ENCODE results near the gene TBC1D9B.

Gene TBC1D9B

GRCh38 chr5:179883163-179883562, 24.5 kb downstream of the TBC1D9B start:
- Histone ChIP-seq H3K4me1 (ENCODE audit: control insufficient read depth, insufficient read depth, low read depth, low read length) (peaks cover 16% of the 10 kb centered on the region), H4K91ac (ENCODE audit: low read length) (no peak overlapping the region), H3K36me3 (ENCODE audit: control insufficient read depth in 1 of 2, insufficient read depth in 2 of 2, low read depth in 1 of 2, low read length in 2 of 2) (peaks cover 75 to 79% of the 10 kb centered on the region in 2 experiments), H3K4ac (ENCODE audit: low read depth in 1 of 2, low read length in 2 of 2) (no peak overlapping the region), H3K79me1 (replicated peaks; ENCODE audit: low read length, poor library complexity, severe bottlenecking) (peaks cover 37% of the 10 kb centered on the region), H2BK15ac (ENCODE audit: low read depth, poor library complexity, severe bottlenecking) (no peak overlapping the region), H2AFZ (ENCODE audit: low read depth, low read length) (no peak overlapping the region), H4K8ac (ENCODE audit: low read length) (no peak overlapping the region), H3K18ac (ENCODE audit: low read depth in 1 of 2, low read length in 2 of 2) (no peak overlapping the region), H3K9ac (ENCODE audit: low read length) (no peak overlapping the region), H2BK120ac (ENCODE audit: low read depth, low read length) (no peak overlapping the region), H3K27me3 (ENCODE audit: control insufficient read depth in 1 of 2, insufficient read depth in 1 of 2, low read length in 2 of 2) (no peaks in the 10 kb centered on the region), H2BK5ac (ENCODE audit: low read depth, low read length, poor library complexity, severe bottlenecking) (no peak overlapping the region), H2BK12ac (ENCODE audit: low read length in 2 of 2) (no peak overlapping the region), H3K4me3 (ENCODE audit: insufficient read depth in 1 of 2, low read depth in 1 of 2, low read length in 2 of 2) (no peak overlapping the region), H2AK5ac (ENCODE audit: low read length, severe bottlenecking) (no peak overlapping the region), H3K4me2 (ENCODE audit: low read length, poor library complexity, severe bottlenecking) (no peak overlapping the region), H3K9me3 (ENCODE audit: control insufficient read depth, low read length) (peaks cover 31% of the 10 kb centered on the region), H3K14ac (ENCODE audit: low read length in 2 of 2) (no peak overlapping the region), H3K23ac (ENCODE audit: low read length in 2 of 2) (no peak overlapping the region), H3K27ac (ENCODE audit: low read length, poor library complexity, severe bottlenecking) (no peak overlapping the region)
- no peak for DNase-seq
- 100% methylated on average over 2 of the region's 3 CpGs for WGBS

- no peak overlapping the region for H2BK5ac ChIP-seq (ENCODE audit: low read depth, low read length, poor library complexity, severe bottlenecking)
- H2BK120ac ChIP-seq (ENCODE audit: low read depth, low read length), result no peak overlapping the region
- peaks cover 37% of the 10 kb centered on the region for H3K79me1 ChIP-seq (replicated peaks; ENCODE audit: low read length, poor library complexity, severe bottlenecking)
- no peak for DNase-seq
- no peak overlapping the region for H3K14ac ChIP-seq (ENCODE audit: low read length in 2 of 2)
- WGBS, result 93% methylated on average over 3 of the region's 4 CpGs
- H3K4me2 ChIP-seq (ENCODE audit: low read length, poor library complexity, severe bottlenecking), result no peak overlapping the region
- no peak overlapping the region for H4K8ac ChIP-seq (ENCODE audit: low read length)
- H4K91ac ChIP-seq (ENCODE audit: low read length), result no peak overlapping the region
- no peak overlapping the region for H2BK12ac ChIP-seq (ENCODE audit: low read length in 2 of 2)
- peaks cover 18% of the 10 kb centered on the region for H3K4me1 ChIP-seq (ENCODE audit: control insufficient read depth, insufficient read depth, low read depth, low read length)
- H3K9me3 ChIP-seq (ENCODE audit: control insufficient read depth, low read length), result peaks cover 31% of the 10 kb centered on the region
- no peak overlapping the region for H2AK5ac ChIP-seq (ENCODE audit: low read length, severe bottlenecking)
- no peak overlapping the region for H3K27ac ChIP-seq (ENCODE audit: low read length, poor library complexity, severe bottlenecking)
- no peak overlapping the region for H3K9ac ChIP-seq (ENCODE audit: low read length)
- H2AFZ ChIP-seq (ENCODE audit: low read depth, low read length), result no peak overlapping the region
- no peak overlapping the region for H3K4ac ChIP-seq (ENCODE audit: low read depth in 1 of 2, low read length in 2 of 2)
- no peaks in the 10 kb centered on the region for H3K27me3 ChIP-seq (ENCODE audit: control insufficient read depth in 1 of 2, insufficient read depth in 1 of 2, low read length in 2 of 2)
- peaks cover 73 to 77% of the 10 kb centered on the region in 2 experiments for H3K36me3 ChIP-seq (ENCODE audit: control insufficient read depth in 1 of 2, insufficient read depth in 2 of 2, low read depth in 1 of 2, low read length in 2 of 2)
- H3K23ac ChIP-seq (ENCODE audit: low read length in 2 of 2), result no peak overlapping the region
- H3K18ac ChIP-seq (ENCODE audit: low read depth in 1 of 2, low read length in 2 of 2), result no peak overlapping the region
- H3K4me3 ChIP-seq (ENCODE audit: insufficient read depth in 1 of 2, low read depth in 1 of 2, low read length in 2 of 2), result no peak overlapping the region
- no peak overlapping the region for H2BK15ac ChIP-seq (ENCODE audit: low read depth, poor library complexity, severe bottlenecking)
These were observed 25.4 kb downstream of the TBC1D9B start for GRCh38 chr5:179882338-179882737.

- H4K8ac ChIP-seq (ENCODE audit: low read length), result no peak overlapping the region
- H3K18ac ChIP-seq (ENCODE audit: low read depth in 1 of 2, low read length in 2 of 2), result no peak overlapping the region
These were observed 26.7 kb downstream of the TBC1D9B start for GRCh38 chr5:179880848-179881590.

DNA sequence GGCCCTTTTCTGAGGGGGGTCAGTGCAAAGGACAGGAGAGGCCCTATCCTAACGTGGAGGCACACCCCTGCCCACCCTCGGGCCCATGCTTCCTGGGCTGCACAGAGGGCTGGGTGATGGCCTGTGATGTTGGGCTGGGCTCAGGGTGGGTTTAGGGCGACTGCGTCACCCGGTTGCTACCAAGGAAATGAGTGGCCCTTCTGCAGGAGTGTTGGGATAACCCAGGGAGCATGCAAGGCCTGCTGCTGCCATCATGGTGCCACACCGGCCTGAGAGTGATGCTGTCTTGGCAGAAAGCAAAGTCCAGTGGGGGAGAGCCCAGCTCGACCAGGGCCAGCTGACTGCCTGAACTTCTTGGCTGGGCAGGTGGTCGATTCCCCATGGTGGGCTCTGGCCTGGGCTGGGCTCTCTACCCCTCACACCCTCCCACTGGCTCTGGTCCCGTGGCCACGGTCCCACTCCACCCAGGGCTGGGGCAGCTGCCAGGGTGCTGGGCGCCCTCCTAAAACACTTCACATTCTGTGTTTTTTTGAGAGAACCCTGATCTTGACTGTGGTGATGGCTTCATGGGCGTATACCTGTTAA, 27.5 kb downstream of the TBC1D9B start:
- H2AK5ac ChIP-seq (ENCODE audit: low read length, severe bottlenecking), result no peak overlapping the region
- 90% methylated on average over 9 of the region's 12 CpGs for WGBS
- no peak overlapping the region for H2AFZ ChIP-seq (ENCODE audit: low read depth, low read length)
- H2BK12ac ChIP-seq (ENCODE audit: low read length in 2 of 2), result no peak overlapping the region
- H3K18ac ChIP-seq (ENCODE audit: low read depth in 1 of 2, low read length in 2 of 2), result no peak overlapping the region
- H4K91ac ChIP-seq (ENCODE audit: low read length), result no peak overlapping the region
- H3K23ac ChIP-seq (ENCODE audit: low read length in 2 of 2), result no peak overlapping the region
- H3K4me1 ChIP-seq (ENCODE audit: control insufficient read depth, insufficient read depth, low read depth, low read length), result peaks cover 18% of the 10 kb centered on the region
- H4K8ac ChIP-seq (ENCODE audit: low read length), result no peak overlapping the region
- no peak overlapping the region for H3K4ac ChIP-seq (ENCODE audit: low read depth in 1 of 2, low read length in 2 of 2)
- no peak overlapping the region for H3K9ac ChIP-seq (ENCODE audit: low read length)
- no peak overlapping the region for H2BK5ac ChIP-seq (ENCODE audit: low read depth, low read length, poor library complexity, severe bottlenecking)
- H2BK120ac ChIP-seq (ENCODE audit: low read depth, low read length), result no peak overlapping the region
- no peak overlapping the region for H2BK15ac ChIP-seq (ENCODE audit: low read depth, poor library complexity, severe bottlenecking)
- peaks cover 66 to 76% of the 10 kb centered on the region in 2 experiments for H3K36me3 ChIP-seq (ENCODE audit: control insufficient read depth in 1 of 2, insufficient read depth in 2 of 2, low read depth in 1 of 2, low read length in 2 of 2)
- no peak overlapping the region for H3K4me3 ChIP-seq (ENCODE audit: insufficient read depth in 1 of 2, low read depth in 1 of 2, low read length in 2 of 2)
- no peak for DNase-seq
- no peak overlapping the region for H3K4me2 ChIP-seq (ENCODE audit: low read length, poor library complexity, severe bottlenecking)
- peaks cover 31% of the 10 kb centered on the region for H3K9me3 ChIP-seq (ENCODE audit: control insufficient read depth, low read length)
- H3K27ac ChIP-seq (ENCODE audit: low read length, poor library complexity, severe bottlenecking), result no peak overlapping the region
- H3K27me3 ChIP-seq (ENCODE audit: control insufficient read depth in 1 of 2, insufficient read depth in 1 of 2, low read length in 2 of 2), result no peaks in the 10 kb centered on the region
- no peak overlapping the region for H3K14ac ChIP-seq (ENCODE audit: low read length in 2 of 2)
- peaks cover 24% of the 10 kb centered on the region for H3K79me1 ChIP-seq (replicated peaks; ENCODE audit: low read length, poor library complexity, severe bottlenecking)

More at GRCh38 chr5:179880848-179881590, 26.7 kb downstream of the TBC1D9B start:
- Histone ChIP-seq H3K23ac (ENCODE audit: low read length in 2 of 2) (no peak overlapping the region), H3K14ac (ENCODE audit: low read length in 2 of 2) (no peak overlapping the region), H3K4me3 (ENCODE audit: insufficient read depth in 1 of 2, low read depth in 1 of 2, low read length in 2 of 2) (no peak overlapping the region), H2BK120ac (ENCODE audit: low read depth, low read length) (no peak overlapping the region), H2AFZ (ENCODE audit: low read depth, low read length) (no peak overlapping the region), H2BK12ac (ENCODE audit: low read length in 2 of 2) (no peak overlapping the region), H3K4me1 (ENCODE audit: control insufficient read depth, insufficient read depth, low read depth, low read length) (peaks cover 18% of the 10 kb centered on the region), H3K9ac (ENCODE audit: low read length) (no peak overlapping the region), H3K9me3 (ENCODE audit: control insufficient read depth, low read length) (peaks cover 31% of the 10 kb centered on the region), H2BK15ac (ENCODE audit: low read depth, poor library complexity, severe bottlenecking) (no peak overlapping the region), H3K4ac (ENCODE audit: low read depth in 1 of 2, low read length in 2 of 2) (no peak overlapping the region), H3K27ac (ENCODE audit: low read length, poor library complexity, severe bottlenecking) (no peak overlapping the region), H2AK5ac (ENCODE audit: low read length, severe bottlenecking) (no peak overlapping the region), H3K4me2 (ENCODE audit: low read length, poor library complexity, severe bottlenecking) (no peak overlapping the region), H4K91ac (ENCODE audit: low read length) (no peak overlapping the region), H3K79me1 (replicated peaks; ENCODE audit: low read length, poor library complexity, severe bottlenecking) (peaks cover 30% of the 10 kb centered on the region), H2BK5ac (ENCODE audit: low read depth, low read length, poor library complexity, severe bottlenecking) (no peak overlapping the region), H3K27me3 (ENCODE audit: control insufficient read depth in 1 of 2, insufficient read depth in 1 of 2, low read length in 2 of 2) (no peaks in the 10 kb centered on the region), H3K36me3 (ENCODE audit: control insufficient read depth in 1 of 2, insufficient read depth in 2 of 2, low read depth in 1 of 2, low read length in 2 of 2) (peaks cover 67 to 74% of the 10 kb centered on the region in 2 experiments)
- WGBS, result 97% methylated on average over 24 of the region's 25 CpGs
- DNase-seq, result no peak
